Osteoblast (primary cell): Measurements from ENCODE around the gene USP43. TPM values are rescaled to one million over a fixed set of nuclear protein-coding genes. Genes with fewer than 3 reads are reported as not detected.

Experiments used
- DNase-seq: peaks from one replicate; pipeline ENCODE4 v3.0.0; 2011; ENCODE audit warnings: low spot score, mixed read lengths; ENCODE audit not compliant: insufficient read length; ENCODE audit errors: missing footprints
- H2AFZ ChIP-seq: 2 replicates; pipeline ENCODE4 v1.6.0; 2011; ENCODE audit warnings: mild to moderate bottlenecking, low read length
- H3K27ac ChIP-seq: 2 replicates; pipeline ENCODE4 v1.5.1; 2011; ENCODE audit warnings: mild to moderate bottlenecking, low read depth, low read length, moderate library complexity
- H3K27me3 ChIP-seq: 2 replicates; pipeline ENCODE4 v1.6.0; 2012; ENCODE audit warnings: mild to moderate bottlenecking, control low read depth, inconsistent platforms, low read length, moderate library complexity; ENCODE audit not compliant: insufficient read depth
- H3K36me3 ChIP-seq: 2 replicates; pipeline ENCODE4 v1.5.1; 2011; ENCODE audit warnings: mild to moderate bottlenecking, low read length, control low read depth, moderate library complexity; ENCODE audit not compliant: insufficient read depth
- H3K4me1 ChIP-seq: 2 replicates; pipeline ENCODE4 v1.5.1; 2011; ENCODE audit warnings: mild to moderate bottlenecking, low read length, control low read depth, moderate library complexity; ENCODE audit not compliant: insufficient read depth
- H3K4me2 ChIP-seq: 2 replicates; pipeline ENCODE4 v1.6.0; 2011; ENCODE audit warnings: mild to moderate bottlenecking, low read length; ENCODE audit not compliant: insufficient read depth
- H3K4me3 ChIP-seq: fragments of 200-600 bp; sonication (generic); 3 replicates; pipeline ENCODE4 v1.5.1; 2012; ENCODE audit warnings: mild to moderate bottlenecking, low read length, inconsistent platforms; ENCODE audit not compliant: insufficient read depth
- H3K79me2 ChIP-seq: 2 replicates; pipeline ENCODE4 v1.6.0; 2012; ENCODE audit warnings: mild to moderate bottlenecking, low read length, control low read depth, inconsistent platforms; ENCODE audit not compliant: insufficient read depth
- H3K9me3 ChIP-seq: 2 replicates; pipeline ENCODE4 v1.5.1; 2011; ENCODE audit warnings: low read depth, low read length, control low read depth
- H4K20me1 ChIP-seq: 2 replicates; pipeline ENCODE4 v1.6.0; 2012; ENCODE audit warnings: mild to moderate bottlenecking, low read length, control low read depth; ENCODE audit not compliant: insufficient read depth
- CTCF ChIP-seq: IDR thresholded peaks from 2 replicates; pipeline ENCODE4 v1.5.1; 2011; ENCODE audit warnings: mild to moderate bottlenecking, low read depth, low read length, moderate library complexity; ENCODE audit errors: extremely low read depth
- total RNA-seq: library from RNA; depleted of rRNA; stranded (reverse); fragments of >200 nt; gene quantifications from 2 replicates; pipeline ENCODE4 v1.2.3, GENCODE V29; 2012

USP43 gene
- total RNA-seq, 1 donor = 0.36 TPM

- H4K20me1 ChIP-seq = no peaks in the 10 kb centered on the region
- H3K27me3 ChIP-seq = no peaks in the 10 kb centered on the region
- no peaks in the 10 kb centered on the region for H3K36me3 ChIP-seq
- H3K9me3 ChIP-seq = no peaks in the 10 kb centered on the region
- H3K79me2 ChIP-seq = no peaks in the 10 kb centered on the region
- no peak overlapping the region for H2AFZ ChIP-seq
- no peak for TF ChIP-seq CTCF
- no peak overlapping the region for H3K4me2 ChIP-seq
- DNase-seq = no peak
- H3K4me1 ChIP-seq = no peaks in the 10 kb centered on the region
- H3K27ac ChIP-seq = no peak overlapping the region
- H3K4me3 ChIP-seq = no peak overlapping the region
Measured at GRCh38 chr17:9677896-9678295, 32.6 kb downstream of the USP43 start.

- Histone ChIP-seq H3K4me2 (no peak overlapping the region), H3K4me3 (no peak overlapping the region), H3K79me2 (no peaks in the 10 kb centered on the region), H4K20me1 (no peaks in the 10 kb centered on the region), H3K9me3 (no peaks in the 10 kb centered on the region), H3K27me3 (no peaks in the 10 kb centered on the region), H3K27ac (no peak overlapping the region), H3K4me1 (no peaks in the 10 kb centered on the region), H3K36me3 (no peaks in the 10 kb centered on the region), H2AFZ (no peak overlapping the region)
- DNase-seq = no peak
- TF ChIP-seq CTCF = no peak
Measured at GRCh38 chr17:9684955-9685621, 39.8 kb downstream of the USP43 start.

- H2AFZ ChIP-seq = no peak overlapping the region
- H3K27me3 ChIP-seq = no peaks in the 10 kb centered on the region
- H3K79me2 ChIP-seq = no peaks in the 10 kb centered on the region
- H3K27ac ChIP-seq = no peak overlapping the region
- no peak for DNase-seq
- no peaks in the 10 kb centered on the region for H3K4me1 ChIP-seq
- H4K20me1 ChIP-seq = no peaks in the 10 kb centered on the region
- TF ChIP-seq CTCF = no peak
- H3K4me3 ChIP-seq = no peak overlapping the region
- no peak overlapping the region for H3K4me2 ChIP-seq
- no peaks in the 10 kb centered on the region for H3K36me3 ChIP-seq
- H3K9me3 ChIP-seq = no peaks in the 10 kb centered on the region
Measured at GRCh38 chr17:9693755-9694154, 48.4 kb downstream of the USP43 start.

GRCh38 chr17:9696279-9697044, 51.1 kb downstream of the USP43 start:
- no peaks in the 10 kb centered on the region for H3K36me3 ChIP-seq
- no peak overlapping the region for H3K27ac ChIP-seq
- H3K27me3 ChIP-seq = no peaks in the 10 kb centered on the region
- no peak overlapping the region for H3K4me3 ChIP-seq
- H3K4me2 ChIP-seq = no peak overlapping the region
- no peaks in the 10 kb centered on the region for H4K20me1 ChIP-seq
- H3K9me3 ChIP-seq = no peaks in the 10 kb centered on the region
- no peak for TF ChIP-seq CTCF
- H2AFZ ChIP-seq = no peak overlapping the region
- DNase-seq = no peak
- no peaks in the 10 kb centered on the region for H3K4me1 ChIP-seq
- H3K79me2 ChIP-seq = no peaks in the 10 kb centered on the region
